B cell (primary cell): ENCODE data around the gene DENND6A. TPM values are rescaled to one million over a fixed set of nuclear protein-coding genes. Genes with fewer than 3 reads are reported as not detected.

Experiments used
- ATAC-seq: fragments of 200-7000 bp; cut with Tn5 transposase; one replicate; pipeline ENCODE4 v1.10.0; 2021; ENCODE audit warnings: low read depth, mild to moderate bottlenecking, moderate number of reproducible peaks, moderate library complexity
- CTCF ChIA-PET: fragments of 350-600 bp; sonication (Branson Sonifier 250); formaldehyde crosslinking; loops from one replicate; lab custom pipeline; 2021; ENCODE audit warnings: antibody characterized with exemption, inconsistent platforms; lab: Charles Lee
- POLR2A ChIA-PET: fragments of 350-600 bp; sonication (Branson Sonifier 250); formaldehyde crosslinking; loops from one replicate; lab custom pipeline; 2021; ENCODE audit warnings: antibody characterized with exemption; lab: Charles Lee
- DNase-seq: peaks from one replicate; pipeline ENCODE4 v3.0.0; 2013
- H2AFZ ChIP-seq: 2 replicates; pipeline ENCODE4 v1.6.1; 2012; ENCODE audit warnings: mild to moderate bottlenecking, low read depth, low read length; ENCODE audit not compliant: insufficient read depth, poor library complexity, severe bottlenecking
- H3K27ac ChIP-seq, 2 donors: 1 replicate in 1 of 2; 2 replicates in 1 of 2; pipeline ENCODE4 v1.5.1; 2012 to 2013; ENCODE audit warnings: low read length in 2 of 2, mild to moderate bottlenecking in 2 of 2, moderate library complexity in 1 of 2
- H3K27me3 ChIP-seq, 4 experiments: fragments of 200-600 bp in 1 of 4; sonication (generic) in 1 of 4; replicated peaks in 1 of 4; 1 replicate in 2 of 4; 2 replicates in 2 of 4; pipeline versions ENCODE4 v1.6.1 to v1.7.0; 2013 to 2016; ENCODE audit warnings: low read length in 3 of 4, mild to moderate bottlenecking in 2 of 4, mixed read lengths in 1 of 4, moderate library complexity in 1 of 4; ENCODE audit not compliant: insufficient read depth in 4 of 4, control insufficient read depth in 3 of 4; ENCODE audit errors: control extremely low read depth in 1 of 4
- H3K36me3 ChIP-seq, 2 experiments: replicated peaks in 1 of 2; 1 replicate in 1 of 2; 2 replicates in 1 of 2; pipeline versions ENCODE4 v1.6.1 to v1.7.1; 2013; ENCODE audit warnings: low read length in 1 of 2; ENCODE audit not compliant: insufficient read depth in 2 of 2, control insufficient read depth in 1 of 2; ENCODE audit errors: control extremely low read depth in 1 of 2, extremely low read depth in 1 of 2
- H3K4me1 ChIP-seq, 2 donors: fragments of 200-600 bp in 1 of 2; sonication (generic) in 1 of 2; 1 replicate in 1 of 2; 2 replicates in 1 of 2; pipeline versions ENCODE4 v1.5.1 to v1.6.1; 2013 to 2017; ENCODE audit warnings: low read length in 2 of 2; ENCODE audit not compliant: control insufficient read depth in 2 of 2, insufficient read depth in 2 of 2
- H3K4me2 ChIP-seq: replicated peaks from 2 replicates; pipeline ENCODE3; 2012; ENCODE audit warnings: mild to moderate bottlenecking, low read depth, low read length; ENCODE audit not compliant: poor library complexity, severe bottlenecking
- H3K4me3 ChIP-seq, 5 experiments: fragments of 200-600 bp in 1 of 5; sonication (generic) in 1 of 5; 1 replicate in 3 of 5; 2 replicates in 2 of 5; pipeline versions ENCODE4 v1.5.1 to v1.7.0; 2011 to 2016; ENCODE audit warnings: low read length in 4 of 5, mild to moderate bottlenecking in 4 of 5, low read depth in 2 of 5, control low read depth in 1 of 5, moderate library complexity in 1 of 5; ENCODE audit not compliant: insufficient read depth in 1 of 5; ENCODE audit errors: control extremely low read depth in 1 of 5, extremely low read depth in 1 of 5
- H3K79me2 ChIP-seq: fragments of 200-600 bp; sonication (generic); one replicate; pipeline ENCODE4 v1.6.0; 2016; ENCODE audit warnings: low read length; ENCODE audit not compliant: control insufficient read depth, insufficient read depth
- H3K9ac ChIP-seq: fragments of 200-600 bp; sonication (generic); 2 replicates; pipeline ENCODE4 v1.6.1; 2017; ENCODE audit warnings: mild to moderate bottlenecking, low read length, moderate library complexity
- H3K9me3 ChIP-seq, 3 donors: one replicate each; pipeline versions ENCODE4 v1.6.1 to v1.7.1; 2013; ENCODE audit warnings: low read length in 2 of 3; ENCODE audit not compliant: control insufficient read depth in 2 of 3, insufficient read depth in 1 of 3; ENCODE audit errors: control extremely low read depth in 1 of 3
- H4K20me1 ChIP-seq: 2 replicates; pipeline ENCODE4 v1.6.0; 2012; ENCODE audit warnings: mild to moderate bottlenecking, low read length; ENCODE audit not compliant: insufficient read depth, control insufficient read depth, poor library complexity, severe bottlenecking
- H3K27ac Mint-ChIP-seq: one replicate; pipeline ENCODE4 v1.8.0; 2021; ENCODE audit warnings: mixed read lengths
- H3K27me3 Mint-ChIP-seq: one replicate; pipeline ENCODE4 v1.8.0; 2021; ENCODE audit warnings: mixed read lengths
- H3K4me1 Mint-ChIP-seq: one replicate; pipeline ENCODE4 v1.8.0; 2021; ENCODE audit warnings: mixed read lengths
- H3K4me3 Mint-ChIP-seq: one replicate; pipeline ENCODE4 v1.8.0; 2021; ENCODE audit warnings: mixed read lengths
- H3K9me3 Mint-ChIP-seq: one replicate; pipeline ENCODE4 v1.8.0; 2022; ENCODE audit warnings: mixed read lengths; ENCODE audit not compliant: insufficient read depth
- CTCF ChIP-seq: fragments of 200-600 bp; IDR thresholded peaks from one replicate; pipeline ENCODE4 v1.8.0; 2022; ENCODE audit warnings: antibody characterized with exemption, mild to moderate bottlenecking
- EZH2 ChIP-seq: IDR thresholded peaks from 2 replicates; pipeline ENCODE4 v1.6.1; 2012; ENCODE audit warnings: borderline replicate concordance, low read depth, mild to moderate bottlenecking, moderate library complexity, low read length; ENCODE audit not compliant: insufficient read depth, poor library complexity, severe bottlenecking
- WGBS: methylation state at CpG from one replicate; pipeline ENCODE4 v1.1.5; 2013; ENCODE audit warnings: missing lambda C conversion rate; ENCODE audit not compliant: insufficient coverage; 5-methylcytosine and 5-hydroxymethylcytosine counted together
- intact Hi-C: fragments of 100-400 bp; cut with micrococcal nuclease; formaldehyde crosslinking; loops from one replicate; pipeline ENCODE4 v1.10.0; 2022
- polyA plus RNA-seq: library from polyadenylated mRNA; depleted of rRNA; stranded (reverse); fragments of >200 nt; gene quantifications from 2 replicates; pipeline ENCODE4 v1.2.3, GENCODE V29; 2012
- total RNA-seq, 2 donors: library from RNA; stranded (reverse); fragments of 120-200 nt in 1 of 2; gene quantifications; 1 replicate in 1 of 2; 2 replicates in 1 of 2; pipeline versions ENCODE4 v1.2.3 to v1.2.4, GENCODE V29; 2013 to 2022

DENND6A gene
- total and polyA plus RNA-seq, 2 donors (not counting 1 experiment from before 2014, with no cell fraction given) = 10.0 to 31.5 TPM

- Histone ChIP-seq H3K36me3 (peaks cover 7 to 63% of the 10 kb centered on the region in 2 experiments), H3K27ac (no peak overlapping the region)
Observed at GRCh38 chr3:57577801-57578200, 115.1 kb downstream of the DENND6A start.

More at GRCh38 chr3:57577801-57578200, 115.1 kb downstream of the DENND6A start:
- no peak for ATAC-seq
- DNase-seq = no peak
- H4K20me1 ChIP-seq = peaks cover 19% of the 10 kb centered on the region
- TF ChIP-seq CTCF = no peak
- no peak for TF ChIP-seq EZH2
- peaks cover 46% of the 10 kb centered on the region for H3K79me2 ChIP-seq
- Mint-ChIP-seq H3K4me3 (no peak overlapping the region), H3K4me1 (peaks cover 7% of the 10 kb centered on the region), H3K27ac (no peak overlapping the region), H3K9me3 (no peaks in the 10 kb centered on the region), H3K27me3 (no peaks in the 10 kb centered on the region)
- ChIA-PET POLR2A (no interaction called here), CTCF (no interaction called here)
- no peak overlapping the region for H3K4me2 ChIP-seq
- H3K9ac ChIP-seq = no peak overlapping the region
- intact Hi-C loops = no loop called here
- no CpG with 5 or more reads among the region's 9 CpGs for WGBS
- H3K4me1 ChIP-seq = peaks cover 0 to 3% of the 10 kb centered on the region in 2 donors
- H3K27me3 ChIP-seq = no peaks in the 10 kb centered on the region
- H2AFZ ChIP-seq = no peak overlapping the region
- no peaks in the 10 kb centered on the region for H3K9me3 ChIP-seq
- H3K4me3 ChIP-seq = no peak overlapping the region
